Activated T-cell treated with anti-CD3 and anti-CD28 coated beads, Interleukin-2, amount 50 U/mL, for 72 hours (primary cell): Measurements from ENCODE around the gene C13orf42. TPM values are rescaled to one million over a fixed set of nuclear protein-coding genes. Genes with fewer than 3 reads are reported as not detected.

Source experiments
- ATAC-seq, 2 donors: fragments of 150-1000 bp; cut with Tn5 transposase; replicated peaks in 1 of 2; 2 replicates each; pipeline ENCODE4 v1.10.0; 2021; ENCODE audit warnings: moderate library complexity in 2 of 2, mild to moderate bottlenecking in 1 of 2
- DNase-seq, 2 donors: peaks; one replicate each; pipeline ENCODE4 v3.0.0; 2021 to 2022; ENCODE audit warnings: mixed read lengths in 1 of 2
- H3K27ac Mint-ChIP-seq: one replicate; pipeline ENCODE4 v1.8.0; 2022; ENCODE audit warnings: mild to moderate bottlenecking, moderate library complexity, mixed read lengths
- H3K27me3 Mint-ChIP-seq: one replicate; pipeline ENCODE4 v1.8.0; 2022; ENCODE audit warnings: low read depth, mixed read lengths
- H3K36me3 Mint-ChIP-seq, 2 donors: one replicate each; pipeline ENCODE4 v1.8.0; 2022; ENCODE audit warnings: mixed read lengths in 2 of 2, mild to moderate bottlenecking in 1 of 2; ENCODE audit not compliant: insufficient read depth in 2 of 2
- H3K4me1 Mint-ChIP-seq: one replicate; pipeline ENCODE4 v1.8.0; 2022; ENCODE audit warnings: low read depth, mixed read lengths
- H3K4me3 Mint-ChIP-seq, 2 donors: one replicate each; pipeline ENCODE4 v1.8.0; 2022; ENCODE audit warnings: mild to moderate bottlenecking in 2 of 2, mixed read lengths in 2 of 2, moderate library complexity in 2 of 2
- H3K9me3 Mint-ChIP-seq, 2 donors: one replicate each; pipeline ENCODE4 v1.8.0; 2022; ENCODE audit warnings: mixed read lengths in 2 of 2
- total RNA-seq, 2 donors: library from RNA; stranded (reverse); gene quantifications; one replicate each; pipeline ENCODE4 v1.2.3, GENCODE V29; 2022

Gene C13orf42
- total RNA-seq, 2 donors from 2014 or later, result not detected

GRCh38 chr13:51048166-51048461 is 63.0 kb downstream of the C13orf42 start:
- no peaks in the 10 kb centered on the region for H3K4me1 Mint-ChIP-seq
- DNase-seq (no peak), ATAC-seq (no peak)
- no peaks in the 10 kb centered on the region for H3K36me3 Mint-ChIP-seq
- no peak overlapping the region for H3K27ac Mint-ChIP-seq
- no peaks in the 10 kb centered on the region for H3K27me3 Mint-ChIP-seq
- no peak overlapping the region for H3K4me3 Mint-ChIP-seq
- no peaks in the 10 kb centered on the region for H3K9me3 Mint-ChIP-seq

GRCh38 chr13:51047434-51048165 is 63.5 kb downstream of the C13orf42 start:
- Mint-ChIP-seq H3K9me3 (no peaks in the 10 kb centered on the region), H3K4me3 (no peak overlapping the region), H3K27ac (no peak overlapping the region), H3K4me1 (no peaks in the 10 kb centered on the region), H3K36me3 (no peaks in the 10 kb centered on the region), H3K27me3 (no peaks in the 10 kb centered on the region)
- ATAC-seq, result no peak
- no peak for DNase-seq

GRCh38 chr13:51045451-51045850 is 65.6 kb downstream of the C13orf42 start:
- ATAC-seq, result no peak
- no peak overlapping the region for H3K27ac Mint-ChIP-seq
- no peak for DNase-seq
- H3K4me3 Mint-ChIP-seq, result no peak overlapping the region
- H3K27me3 Mint-ChIP-seq, result peaks cover under 1% of the 10 kb centered on the region
- no peaks in the 10 kb centered on the region for H3K9me3 Mint-ChIP-seq
- no peaks in the 10 kb centered on the region for H3K4me1 Mint-ChIP-seq
- H3K36me3 Mint-ChIP-seq, result no peaks in the 10 kb centered on the region

GRCh38 chr13:51044023-51044665 is 66.9 kb downstream of the C13orf42 start:
- ATAC-seq (no peak), DNase-seq (no peak)
- H3K27me3 Mint-ChIP-seq, result peaks cover 6% of the 10 kb centered on the region
- no peak overlapping the region for H3K27ac Mint-ChIP-seq
- H3K36me3 Mint-ChIP-seq, result no peaks in the 10 kb centered on the region
- no peaks in the 10 kb centered on the region for H3K4me1 Mint-ChIP-seq
- no peaks in the 10 kb centered on the region for H3K9me3 Mint-ChIP-seq
- H3K4me3 Mint-ChIP-seq, result no peak overlapping the region

- ATAC-seq (no peak), DNase-seq (no peak)
- no peak overlapping the region for H3K27ac Mint-ChIP-seq
- H3K4me1 Mint-ChIP-seq, result no peaks in the 10 kb centered on the region
- H3K27me3 Mint-ChIP-seq, result peaks cover 6% of the 10 kb centered on the region
- no peaks in the 10 kb centered on the region for H3K36me3 Mint-ChIP-seq
- H3K9me3 Mint-ChIP-seq, result no peaks in the 10 kb centered on the region
- H3K4me3 Mint-ChIP-seq, result no peak overlapping the region
These were observed 67.8 kb downstream of the C13orf42 start for GRCh38 chr13:51043310-51043709.

GRCh38 chr13:51041710-51042109 is 69.4 kb downstream of the C13orf42 start:
- Mint-ChIP-seq H3K9me3 (no peaks in the 10 kb centered on the region), H3K27me3 (peaks cover 6% of the 10 kb centered on the region), H3K4me1 (peaks cover 2% of the 10 kb centered on the region), H3K27ac (no peak overlapping the region), H3K36me3 (no peaks in the 10 kb centered on the region), H3K4me3 (no peak overlapping the region)
- DNase-seq (no peak), ATAC-seq (no peak)

GRCh38 chr13:51041126-51041525 is 69.9 kb downstream of the C13orf42 start:
- no peak overlapping the region for H3K27ac Mint-ChIP-seq
- H3K4me1 Mint-ChIP-seq, result peaks cover 6% of the 10 kb centered on the region
- no peak for ATAC-seq
- H3K9me3 Mint-ChIP-seq, result no peaks in the 10 kb centered on the region
- H3K36me3 Mint-ChIP-seq, result no peaks in the 10 kb centered on the region
- no peak for DNase-seq
- peaks cover 6% of the 10 kb centered on the region for H3K27me3 Mint-ChIP-seq
- no peak overlapping the region for H3K4me3 Mint-ChIP-seq

GRCh38 chr13:51040431-51040830 is 70.6 kb downstream of the C13orf42 start:
- H3K9me3 Mint-ChIP-seq, result no peaks in the 10 kb centered on the region
- H3K4me1 Mint-ChIP-seq, result peaks cover 6% of the 10 kb centered on the region
- no peak for ATAC-seq

GRCh38 chr13:51036418-51036817 is 74.7 kb downstream of the C13orf42 start:
- no peaks in the 10 kb centered on the region for H3K36me3 Mint-ChIP-seq
- H3K27ac Mint-ChIP-seq, result no peak overlapping the region
- ATAC-seq, result no peak
- H3K4me3 Mint-ChIP-seq, result no peak overlapping the region
- peaks cover 6% of the 10 kb centered on the region for H3K27me3 Mint-ChIP-seq
- no peaks in the 10 kb centered on the region for H3K9me3 Mint-ChIP-seq
- no peak for DNase-seq
- peaks cover 6% of the 10 kb centered on the region for H3K4me1 Mint-ChIP-seq

More at GRCh38 chr13:51040431-51040830, 70.6 kb downstream of the C13orf42 start:
- H3K27ac Mint-ChIP-seq, result no peak overlapping the region
- peaks cover 6% of the 10 kb centered on the region for H3K27me3 Mint-ChIP-seq
- no peak overlapping the region for H3K4me3 Mint-ChIP-seq
- DNase-seq, result no peak
- H3K36me3 Mint-ChIP-seq, result no peaks in the 10 kb centered on the region

GRCh38 chr13:51035978-51036377 is 75.1 kb downstream of the C13orf42 start:
- Mint-ChIP-seq H3K27ac (no peak overlapping the region), H3K27me3 (peaks cover 6% of the 10 kb centered on the region), H3K36me3 (no peaks in the 10 kb centered on the region)

GRCh38 chr13:51035469-51035868 is 75.6 kb downstream of the C13orf42 start:
- DNase-seq (no peak), ATAC-seq (no peak)
- no peak overlapping the region for H3K27ac Mint-ChIP-seq
- H3K36me3 Mint-ChIP-seq, result no peaks in the 10 kb centered on the region
- no peaks in the 10 kb centered on the region for H3K9me3 Mint-ChIP-seq
- H3K4me3 Mint-ChIP-seq, result no peak overlapping the region
- H3K27me3 Mint-ChIP-seq, result peaks cover 6% of the 10 kb centered on the region
- peaks cover 6% of the 10 kb centered on the region for H3K4me1 Mint-ChIP-seq

More at GRCh38 chr13:51035978-51036377, 75.1 kb downstream of the C13orf42 start:
- no peak for ATAC-seq
- Mint-ChIP-seq H3K4me3 (no peak overlapping the region), H3K4me1 (peaks cover 6% of the 10 kb centered on the region), H3K9me3 (no peaks in the 10 kb centered on the region)
- DNase-seq, result no peak

GRCh38 chr13:51034906-51035305 is 76.2 kb downstream of the C13orf42 start:
- no peaks in the 10 kb centered on the region for H3K9me3 Mint-ChIP-seq
- no peak for DNase-seq
- peaks cover 6% of the 10 kb centered on the region for H3K4me1 Mint-ChIP-seq
- H3K27me3 Mint-ChIP-seq, result peaks cover under 1% of the 10 kb centered on the region
- no peak overlapping the region for H3K27ac Mint-ChIP-seq
- H3K4me3 Mint-ChIP-seq, result no peak overlapping the region
- no peaks in the 10 kb centered on the region for H3K36me3 Mint-ChIP-seq
- ATAC-seq, result no peak

- no peaks in the 10 kb centered on the region for H3K36me3 Mint-ChIP-seq
- ATAC-seq (no peak), DNase-seq (no peak)
- no peaks in the 10 kb centered on the region for H3K27me3 Mint-ChIP-seq
- no peak overlapping the region for H3K27ac Mint-ChIP-seq
- no peaks in the 10 kb centered on the region for H3K9me3 Mint-ChIP-seq
- peaks cover 6% of the 10 kb centered on the region for H3K4me1 Mint-ChIP-seq
- H3K4me3 Mint-ChIP-seq, result no peak overlapping the region
These were observed 77.5 kb downstream of the C13orf42 start for GRCh38 chr13:51033421-51034185.
